Suppressor macrophage (primary cell): Measurements from ENCODE around the gene CIITA.

Source experiments
- DNase-seq, 4 experiments: peaks; one replicate each; pipeline ENCODE4 v3.0.0-alpha.2; 2020 to 2022

Gene CIITA

DNA sequence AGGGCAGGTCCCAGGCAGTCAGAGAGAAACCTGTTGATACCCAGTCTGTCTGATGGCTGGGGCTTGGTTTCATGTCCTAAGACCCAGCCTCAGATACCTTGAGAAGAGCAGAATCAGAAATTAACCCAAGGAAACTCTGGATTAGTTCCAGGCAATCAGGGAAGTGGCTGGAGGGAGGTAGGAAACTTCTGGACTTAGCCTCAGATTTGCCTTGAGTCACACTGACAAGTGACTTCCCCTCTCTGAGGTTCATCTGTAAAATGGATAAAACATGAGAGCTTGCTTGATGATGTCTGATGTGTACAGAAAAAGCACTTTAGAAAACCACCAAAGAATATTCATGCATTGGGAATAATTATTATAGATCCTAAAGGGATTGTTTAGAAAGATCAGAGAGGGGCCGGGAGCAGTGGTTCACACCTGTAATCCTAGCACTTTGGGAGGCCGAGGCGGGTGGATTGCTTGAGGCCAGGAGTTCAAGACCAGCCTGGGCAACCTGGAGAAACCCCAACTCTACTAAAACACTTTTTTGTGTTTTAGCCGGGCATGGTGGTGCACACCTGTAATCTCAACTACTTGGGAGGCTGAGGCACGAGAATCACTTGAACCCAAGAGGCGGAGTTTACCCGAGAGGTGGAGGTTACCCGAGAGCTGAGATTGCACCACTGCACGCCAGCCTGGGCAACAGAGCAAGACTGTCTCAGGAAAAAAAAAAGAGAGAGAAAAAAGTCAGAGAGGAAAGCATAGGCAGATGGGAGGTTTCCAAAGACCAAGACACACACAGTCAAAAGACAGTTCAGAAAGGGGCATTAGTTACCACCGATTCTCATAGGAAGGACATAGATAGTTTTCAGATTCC is 3.8 kb downstream of the CIITA start:
- peak in 3 of 4 experiments; percentile 53 to 71 (median 67) for DNase-seq

DNA sequence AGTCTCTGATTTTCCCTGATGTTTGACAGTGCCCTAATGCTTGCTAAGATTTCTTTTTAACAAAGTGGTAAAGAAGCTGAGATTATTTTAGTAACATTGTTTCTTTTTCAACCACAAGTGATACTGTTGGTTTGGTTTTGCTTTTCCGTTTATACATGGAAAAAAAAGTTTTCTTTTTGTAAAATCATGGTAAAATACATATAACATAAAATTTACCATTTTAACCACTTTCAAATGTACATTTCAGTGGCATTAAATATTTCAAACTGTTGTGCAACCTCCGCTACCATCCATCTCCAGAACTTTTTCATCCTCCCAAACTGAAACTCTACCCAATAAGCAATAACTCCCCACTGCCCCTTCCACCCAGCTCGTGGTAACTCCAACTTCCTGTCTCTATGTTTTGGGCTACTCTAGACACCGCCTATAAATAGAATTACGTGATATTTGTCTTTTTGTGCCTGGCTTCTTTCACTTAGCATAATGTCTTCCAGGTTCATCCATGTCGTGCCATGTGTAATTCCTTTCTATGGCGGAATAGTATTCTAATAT is 4.6 kb downstream of the CIITA start:
- DNase-seq: peak in 3 of 4 experiments; percentile 39 to 46 (median 41)

DNA sequence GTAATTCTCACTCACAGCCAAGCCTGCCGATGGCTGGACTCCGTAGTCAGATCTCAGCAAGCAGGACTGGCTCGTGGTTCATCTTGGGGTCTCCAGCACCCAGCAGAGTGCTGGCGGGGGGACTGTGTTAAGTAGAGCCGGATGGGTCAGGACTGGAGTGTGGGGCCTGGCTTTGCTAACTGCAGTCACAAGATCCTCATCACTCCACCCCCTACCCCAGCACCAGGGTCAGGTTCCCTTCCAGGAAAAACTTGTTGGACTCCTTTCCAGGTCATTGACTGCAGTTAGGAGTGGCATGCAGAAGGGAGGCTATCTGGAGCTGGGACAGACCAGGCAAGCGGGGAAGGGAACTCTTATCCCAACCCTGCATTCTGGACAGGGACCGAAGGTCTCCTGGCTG is 6.0 kb downstream of the CIITA start:
- DNase-seq: peak in 1 of 4 experiments; percentile 1

DNA sequence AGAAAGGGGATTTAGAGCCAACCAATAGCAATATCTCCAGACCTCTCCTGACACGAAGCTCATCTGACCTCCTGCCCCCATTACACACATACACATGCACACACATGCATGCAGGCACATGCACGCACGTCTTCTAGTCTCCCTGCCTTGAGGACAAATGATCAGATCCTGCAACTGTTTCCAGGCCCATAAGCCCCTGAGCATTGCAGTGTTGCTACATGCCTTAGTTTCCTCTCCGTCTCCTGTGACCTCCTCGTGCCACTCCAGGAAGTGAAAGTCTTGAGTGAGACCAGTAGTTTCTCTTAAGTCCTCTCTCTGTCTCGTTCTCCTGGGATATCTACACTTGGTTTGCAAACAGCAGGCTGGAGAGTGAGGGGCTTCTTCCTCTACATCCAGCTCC is 8.2 kb downstream of the CIITA start:
- DNase-seq: peak; percentile 77 to 89 (median 84)

DNA sequence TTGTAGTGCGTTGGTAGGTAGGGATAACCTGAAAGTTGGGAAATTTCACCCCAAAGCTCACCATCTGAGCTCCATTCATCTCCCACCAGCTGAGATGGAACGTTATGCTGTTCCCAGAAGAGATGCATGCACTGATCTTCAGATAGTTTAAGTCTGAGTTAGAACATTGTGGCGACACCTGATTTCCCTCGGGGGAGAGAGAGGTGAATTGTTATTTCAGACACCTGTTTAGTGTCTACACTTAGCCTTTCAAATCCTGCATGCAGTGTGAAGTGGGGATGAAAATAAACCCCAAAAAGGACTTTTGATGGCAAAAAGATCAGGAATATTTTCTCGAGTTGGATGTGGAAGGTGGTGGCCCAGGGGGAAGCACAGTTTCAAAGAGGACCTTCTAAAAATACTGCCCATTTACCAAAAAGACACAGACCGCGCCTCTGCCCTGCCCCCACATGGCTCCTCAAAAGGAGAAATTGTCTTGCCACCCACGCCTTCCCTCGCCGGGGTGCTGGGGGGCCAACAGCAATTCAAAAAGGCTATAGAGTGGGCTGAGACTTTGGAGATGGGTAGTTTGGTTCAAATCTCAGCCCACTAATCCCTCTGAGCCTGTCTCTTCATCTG is 11.4 kb downstream of the CIITA start:
- peak; percentile 70 to 92 (median 82) for DNase-seq

DNA sequence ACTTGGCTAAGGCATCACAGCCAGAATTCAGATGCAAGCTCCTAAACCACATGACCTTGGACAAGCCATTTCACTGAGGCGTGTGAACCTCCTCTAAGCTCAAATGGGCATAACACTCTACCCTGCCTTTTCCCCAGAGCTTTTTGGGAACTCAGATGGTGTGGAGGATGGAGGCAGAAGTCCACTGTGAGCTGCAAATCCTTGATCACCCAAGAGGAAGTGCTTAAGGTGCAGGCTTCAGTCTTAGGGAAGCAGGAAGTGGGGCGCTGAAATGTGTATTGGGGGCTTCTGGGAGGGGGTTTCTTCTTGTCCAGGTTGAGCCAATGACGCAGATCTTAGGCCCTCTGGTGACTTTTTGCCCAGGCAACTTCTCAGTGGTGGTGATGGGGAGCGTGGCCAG is 12.9 kb downstream of the CIITA start:
- peak; percentile 51 to 68 (median 65) for DNase-seq

DNA sequence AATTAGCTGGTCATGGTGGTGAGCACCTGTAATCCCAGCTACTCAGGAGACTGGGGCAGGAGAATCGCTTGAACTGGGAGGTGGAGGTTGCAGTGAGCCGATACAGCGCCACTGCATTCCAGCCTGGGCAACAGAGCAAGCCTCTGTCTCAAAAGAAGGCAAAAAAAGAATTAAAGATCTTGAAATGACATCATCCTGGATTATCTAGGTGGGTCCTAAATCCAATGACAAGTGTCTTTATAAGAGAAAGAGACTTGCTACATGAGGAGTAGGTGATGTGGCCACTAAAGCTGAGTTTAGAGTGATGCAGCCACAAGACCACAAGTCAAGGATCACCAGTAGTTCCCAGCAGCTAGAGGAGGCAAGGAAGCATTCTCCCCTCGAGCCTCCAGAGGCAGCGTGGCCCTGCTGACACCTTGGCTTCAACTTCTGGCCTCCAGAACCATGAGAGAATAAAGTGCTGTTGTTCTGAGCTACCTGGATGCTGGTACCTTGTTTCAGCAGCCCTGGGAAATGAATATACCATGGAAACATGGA is 15.8 kb downstream of the CIITA start:
- no peak for DNase-seq

DNA sequence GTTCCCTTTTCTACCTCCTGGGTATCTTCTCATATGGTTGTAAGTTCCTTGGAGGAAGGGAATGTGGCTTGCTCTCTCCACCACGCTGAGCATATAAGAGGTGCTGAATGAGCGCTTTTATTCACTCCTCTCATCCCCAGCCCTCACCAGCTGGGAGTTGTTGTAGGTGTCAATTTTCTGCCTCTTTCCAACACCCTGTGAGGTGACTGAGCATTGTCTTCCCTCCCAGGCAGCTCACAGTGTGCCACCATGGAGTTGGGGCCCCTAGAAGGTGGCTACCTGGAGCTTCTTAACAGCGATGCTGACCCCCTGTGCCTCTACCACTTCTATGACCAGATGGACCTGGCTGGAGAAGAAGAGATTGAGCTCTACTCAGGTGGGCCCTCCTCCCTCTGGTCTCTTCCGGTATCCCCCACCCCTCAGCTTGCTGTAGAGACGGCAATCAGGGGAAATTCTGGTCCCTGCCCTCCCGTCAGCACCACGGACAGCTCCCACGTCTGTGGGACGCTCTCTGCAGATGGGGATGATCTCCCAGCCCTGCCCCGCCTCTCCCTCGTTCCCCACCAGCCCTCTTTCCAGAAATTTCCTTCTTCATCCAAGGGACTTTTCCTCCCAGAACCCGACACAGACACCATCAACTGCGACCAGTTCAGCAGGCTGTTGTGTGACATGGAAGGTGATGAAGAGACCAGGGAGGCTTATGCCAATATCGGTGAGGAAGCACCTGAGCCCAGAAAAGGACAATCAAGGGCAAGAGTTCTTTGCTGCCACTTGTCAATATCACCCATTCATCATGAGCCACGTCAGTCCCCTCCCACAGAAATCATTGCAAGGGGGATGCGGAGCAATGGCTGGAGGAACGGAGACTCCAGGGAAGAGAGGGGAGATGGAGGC is 18.3 kb downstream of the CIITA start:
- DNase-seq: peak; percentile 66 to 86 (median 72)

DNA sequence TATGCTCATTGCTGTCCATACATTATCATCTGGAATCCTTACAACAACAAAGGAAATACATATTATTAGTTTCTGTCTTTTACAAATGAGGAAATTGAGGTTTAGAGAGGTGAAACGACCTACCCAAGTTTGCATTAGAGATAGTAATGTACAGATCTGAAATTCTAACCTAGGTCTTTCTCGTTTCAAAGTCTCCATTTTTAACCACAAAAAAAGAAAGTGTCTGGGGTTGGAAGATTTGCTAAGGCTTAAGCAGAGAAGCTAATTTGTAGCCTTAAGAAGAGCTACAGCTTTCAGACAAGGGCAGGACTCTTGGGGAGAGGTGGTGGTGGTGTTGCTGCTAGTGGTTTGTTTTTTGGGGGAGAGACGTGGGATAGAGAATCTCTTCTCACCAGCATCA is 19.2 kb downstream of the CIITA start:
- DNase-seq: no peak

DNA sequence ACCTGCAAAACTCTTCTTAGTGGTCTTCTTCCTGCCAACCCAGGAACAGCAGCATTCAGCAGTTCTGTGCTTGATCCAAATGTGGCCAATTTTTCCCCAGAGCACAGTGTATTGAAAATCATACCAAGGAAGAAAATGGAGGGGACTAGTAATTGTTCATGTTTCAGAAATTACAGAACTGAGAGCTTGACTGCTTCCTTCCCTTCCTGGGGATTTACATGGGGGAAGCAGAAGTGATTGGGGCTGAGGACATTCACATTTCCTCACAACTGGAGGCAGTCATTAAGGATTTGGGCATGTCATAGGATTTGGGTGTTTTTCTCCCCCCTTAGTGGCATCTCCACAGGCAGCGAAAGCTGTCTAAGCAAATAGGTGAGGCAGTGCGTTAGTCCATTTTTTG is 19.7 kb downstream of the CIITA start:
- DNase-seq: peak; percentile 61 to 83 (median 72)

DNA sequence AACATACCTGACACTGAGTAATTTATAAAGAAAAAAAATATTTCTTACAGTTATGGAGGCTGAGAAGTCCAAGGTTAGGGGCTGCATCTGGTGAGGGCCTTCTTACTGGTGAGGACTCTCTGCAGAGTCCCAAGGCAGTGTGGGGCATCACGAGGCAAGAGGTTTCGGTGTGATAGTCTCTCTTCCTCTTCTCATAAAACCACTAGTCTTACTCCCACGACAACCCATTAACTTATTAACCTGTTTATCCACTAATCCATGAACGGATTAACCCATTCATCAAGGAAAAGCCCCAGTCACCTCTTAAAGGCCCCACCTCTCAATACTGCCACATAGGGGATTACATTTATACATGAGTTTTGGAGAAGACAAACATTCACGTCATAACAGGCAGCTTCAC is 20.1 kb downstream of the CIITA start:
- peak; percentile 26 to 64 (median 61) for DNase-seq

DNA sequence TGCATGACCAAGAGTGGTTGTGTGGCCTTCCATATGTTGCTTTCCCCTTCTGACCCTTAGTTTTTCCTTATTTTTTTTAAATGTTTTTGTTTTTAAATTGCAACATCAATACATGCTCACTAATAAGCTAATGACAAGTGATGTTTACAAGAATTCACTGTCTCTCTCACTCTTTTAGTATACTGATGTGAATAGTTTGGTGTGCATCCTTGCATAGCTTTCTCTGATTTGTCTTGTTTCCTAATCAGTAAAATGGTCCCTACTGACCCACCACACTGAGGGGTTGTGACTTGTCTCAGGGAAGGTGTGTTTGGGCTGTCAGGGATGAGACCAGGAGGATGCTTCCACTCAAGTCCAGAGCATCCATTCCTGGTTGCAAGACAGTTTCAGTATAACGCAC is 26.0 kb downstream of the CIITA start:
- no peak for DNase-seq

DNA sequence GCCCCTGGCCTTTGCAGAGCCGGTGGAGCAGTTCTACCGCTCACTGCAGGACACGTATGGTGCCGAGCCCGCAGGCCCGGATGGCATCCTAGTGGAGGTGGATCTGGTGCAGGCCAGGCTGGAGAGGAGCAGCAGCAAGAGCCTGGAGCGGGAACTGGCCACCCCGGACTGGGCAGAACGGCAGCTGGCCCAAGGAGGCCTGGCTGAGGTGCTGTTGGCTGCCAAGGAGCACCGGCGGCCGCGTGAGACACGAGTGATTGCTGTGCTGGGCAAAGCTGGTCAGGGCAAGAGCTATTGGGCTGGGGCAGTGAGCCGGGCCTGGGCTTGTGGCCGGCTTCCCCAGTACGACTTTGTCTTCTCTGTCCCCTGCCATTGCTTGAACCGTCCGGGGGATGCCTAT is 29.5 kb downstream of the CIITA start:
- no peak for DNase-seq

DNA sequence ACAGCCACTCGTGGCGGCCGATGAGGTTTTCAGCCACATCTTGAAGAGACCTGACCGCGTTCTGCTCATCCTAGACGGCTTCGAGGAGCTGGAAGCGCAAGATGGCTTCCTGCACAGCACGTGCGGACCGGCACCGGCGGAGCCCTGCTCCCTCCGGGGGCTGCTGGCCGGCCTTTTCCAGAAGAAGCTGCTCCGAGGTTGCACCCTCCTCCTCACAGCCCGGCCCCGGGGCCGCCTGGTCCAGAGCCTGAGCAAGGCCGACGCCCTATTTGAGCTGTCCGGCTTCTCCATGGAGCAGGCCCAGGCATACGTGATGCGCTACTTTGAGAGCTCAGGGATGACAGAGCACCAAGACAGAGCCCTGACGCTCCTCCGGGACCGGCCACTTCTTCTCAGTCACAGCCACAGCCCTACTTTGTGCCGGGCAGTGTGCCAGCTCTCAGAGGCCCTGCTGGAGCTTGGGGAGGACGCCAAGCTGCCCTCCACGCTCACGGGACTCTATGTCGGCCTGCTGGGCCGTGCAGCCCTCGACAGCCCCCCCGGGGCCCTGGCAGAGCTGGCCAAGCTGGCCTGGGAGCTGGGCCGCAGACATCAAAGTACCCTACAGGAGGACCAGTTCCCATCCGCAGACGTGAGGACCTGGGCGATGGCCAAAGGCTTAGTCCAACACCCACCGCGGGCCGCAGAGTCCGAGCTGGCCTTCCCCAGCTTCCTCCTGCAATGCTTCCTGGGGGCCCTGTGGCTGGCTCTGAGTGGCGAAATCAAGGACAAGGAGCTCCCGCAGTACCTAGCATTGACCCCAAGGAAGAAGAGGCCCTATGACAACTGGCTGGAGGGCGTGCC is 30.1 kb downstream of the CIITA start:
- no peak for DNase-seq

DNA sequence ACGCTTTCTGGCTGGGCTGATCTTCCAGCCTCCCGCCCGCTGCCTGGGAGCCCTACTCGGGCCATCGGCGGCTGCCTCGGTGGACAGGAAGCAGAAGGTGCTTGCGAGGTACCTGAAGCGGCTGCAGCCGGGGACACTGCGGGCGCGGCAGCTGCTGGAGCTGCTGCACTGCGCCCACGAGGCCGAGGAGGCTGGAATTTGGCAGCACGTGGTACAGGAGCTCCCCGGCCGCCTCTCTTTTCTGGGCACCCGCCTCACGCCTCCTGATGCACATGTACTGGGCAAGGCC is 30.7 kb downstream of the CIITA start:
- DNase-seq: no peak

DNA sequence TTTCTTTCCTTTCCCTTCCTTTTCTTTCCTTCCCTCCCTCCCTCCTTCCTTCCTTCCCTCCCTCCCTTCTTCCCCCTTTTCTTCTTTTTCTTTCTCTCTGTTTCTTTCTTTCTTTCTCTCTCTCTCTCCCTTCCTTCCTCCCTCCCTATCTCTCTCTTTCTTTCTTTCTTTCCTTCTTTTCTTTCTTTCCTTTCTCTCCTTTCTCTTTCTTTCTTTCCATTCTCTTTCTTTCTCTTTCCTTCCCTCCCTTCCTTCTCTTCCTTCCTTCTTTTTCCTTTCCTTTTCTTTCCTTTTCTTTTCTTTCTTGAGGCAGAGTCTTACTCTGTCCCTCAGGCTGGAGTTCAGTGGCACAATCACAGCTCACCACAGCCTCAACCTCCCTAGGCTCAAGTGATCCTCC is 34.3 kb downstream of the CIITA start:
- DNase-seq: no peak

DNA sequence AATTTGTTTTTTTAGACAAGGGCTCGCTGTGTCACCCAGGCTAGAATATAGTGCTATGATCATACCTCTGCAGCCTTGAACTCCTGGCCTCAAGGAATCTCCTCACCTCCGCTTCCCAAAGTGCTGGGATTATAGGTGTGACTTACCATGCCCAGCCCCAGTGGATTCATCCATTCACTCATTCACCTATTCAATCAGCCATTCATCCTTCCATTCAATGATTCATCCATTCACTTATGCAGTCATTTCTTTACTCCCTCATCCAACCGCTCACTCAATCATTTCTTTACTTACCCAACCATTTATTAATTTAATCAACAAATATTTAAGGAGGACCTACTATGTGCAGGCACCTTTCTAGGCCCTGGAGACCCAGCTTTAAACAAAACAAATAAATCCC is 39.5 kb downstream of the CIITA start:
- no peak for DNase-seq

DNA sequence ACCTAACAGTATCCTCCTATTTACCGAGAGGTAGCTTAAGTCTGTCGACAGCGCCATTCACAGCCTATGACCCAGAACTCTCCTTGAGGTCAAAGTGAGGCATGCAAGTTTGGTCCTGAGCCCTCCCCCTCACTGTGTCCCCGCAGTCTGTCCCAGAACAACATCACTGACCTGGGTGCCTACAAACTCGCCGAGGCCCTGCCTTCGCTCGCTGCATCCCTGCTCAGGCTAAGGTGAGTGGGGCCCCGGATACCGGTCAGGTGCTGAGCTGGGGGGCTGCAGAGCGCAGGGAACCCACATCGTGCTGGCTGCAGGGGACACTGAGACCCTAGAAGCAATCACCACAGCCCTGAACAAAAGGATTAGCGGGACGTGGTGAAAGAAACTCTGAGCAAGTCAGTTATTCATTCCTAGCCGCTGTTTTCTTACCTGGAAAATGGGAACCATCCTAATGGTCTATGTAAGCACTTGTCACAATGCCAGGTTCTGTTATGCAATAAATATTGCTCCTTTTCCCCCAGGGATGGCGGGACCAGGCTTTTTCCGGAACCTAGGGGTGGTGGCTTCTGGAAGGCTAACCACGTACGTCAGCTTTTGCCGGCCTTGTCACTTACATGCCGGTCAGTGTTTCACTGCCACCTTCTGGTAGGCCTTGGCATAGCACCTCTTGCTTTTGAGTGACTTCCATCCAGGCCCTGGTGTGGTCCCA is 41.4 kb downstream of the CIITA start:
- DNase-seq: peak; percentile 95 to 96 (median 96)

DNA sequence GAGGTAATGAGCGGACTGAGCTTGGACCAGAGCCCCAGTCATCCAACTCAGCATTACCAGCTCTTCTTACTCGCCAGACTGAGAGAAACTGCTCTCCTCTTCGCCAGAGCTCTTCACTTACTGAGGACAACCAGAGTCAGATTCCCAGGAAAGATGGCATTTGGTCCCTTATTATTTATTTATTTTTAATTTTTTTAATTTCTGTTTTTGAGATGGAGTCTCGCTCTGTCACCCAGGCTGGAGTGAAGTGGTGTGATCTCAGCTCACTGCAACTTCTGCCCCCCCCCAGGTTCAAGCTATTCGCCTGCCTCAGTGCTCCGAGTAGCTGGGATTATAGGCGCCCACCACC is 42.0 kb downstream of the CIITA start:
- no peak for DNase-seq

DNA sequence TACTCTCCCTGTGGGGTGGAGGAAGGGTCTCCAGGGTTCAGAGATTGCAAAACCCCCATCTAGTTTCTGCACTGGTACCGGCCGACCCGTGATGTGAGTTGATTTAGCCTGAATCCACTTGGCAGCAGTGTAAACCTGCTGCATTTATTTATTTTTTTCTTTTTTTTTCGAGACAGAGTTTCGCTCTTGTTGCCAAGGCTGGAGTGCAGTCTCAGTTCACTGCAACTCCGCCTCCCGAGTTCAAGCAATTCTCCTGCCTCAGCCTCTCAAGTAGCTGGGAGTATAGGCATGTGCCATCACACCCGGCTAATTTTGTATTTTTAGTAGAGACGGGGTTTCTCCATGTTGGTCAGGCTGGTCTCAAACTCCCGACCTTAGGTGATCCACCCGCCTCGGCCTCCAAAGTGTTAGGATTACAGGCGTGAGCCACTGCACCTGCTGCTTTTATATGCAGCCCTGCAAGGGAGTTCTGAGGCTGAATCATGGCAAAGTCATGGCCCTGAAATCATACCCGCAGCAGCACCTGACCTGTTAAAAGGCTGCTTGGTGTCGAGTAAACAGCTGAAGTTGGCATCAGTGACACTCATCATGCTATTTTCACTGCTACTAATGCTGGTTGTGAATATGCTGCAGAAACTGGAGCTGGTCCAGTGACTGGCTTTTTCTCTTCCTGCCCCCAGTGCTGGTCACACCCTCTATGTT is 43.9 kb downstream of the CIITA start:
- no peak for DNase-seq
